NCI-H1105 (cell line): ENCODE results near the gene RIT1.

Experiments used
- DNase-seq: peaks from one replicate; lab custom pipeline; 2025; lab: John Stamatoyannopoulos, UW

The RIT1 gene

DNA sequence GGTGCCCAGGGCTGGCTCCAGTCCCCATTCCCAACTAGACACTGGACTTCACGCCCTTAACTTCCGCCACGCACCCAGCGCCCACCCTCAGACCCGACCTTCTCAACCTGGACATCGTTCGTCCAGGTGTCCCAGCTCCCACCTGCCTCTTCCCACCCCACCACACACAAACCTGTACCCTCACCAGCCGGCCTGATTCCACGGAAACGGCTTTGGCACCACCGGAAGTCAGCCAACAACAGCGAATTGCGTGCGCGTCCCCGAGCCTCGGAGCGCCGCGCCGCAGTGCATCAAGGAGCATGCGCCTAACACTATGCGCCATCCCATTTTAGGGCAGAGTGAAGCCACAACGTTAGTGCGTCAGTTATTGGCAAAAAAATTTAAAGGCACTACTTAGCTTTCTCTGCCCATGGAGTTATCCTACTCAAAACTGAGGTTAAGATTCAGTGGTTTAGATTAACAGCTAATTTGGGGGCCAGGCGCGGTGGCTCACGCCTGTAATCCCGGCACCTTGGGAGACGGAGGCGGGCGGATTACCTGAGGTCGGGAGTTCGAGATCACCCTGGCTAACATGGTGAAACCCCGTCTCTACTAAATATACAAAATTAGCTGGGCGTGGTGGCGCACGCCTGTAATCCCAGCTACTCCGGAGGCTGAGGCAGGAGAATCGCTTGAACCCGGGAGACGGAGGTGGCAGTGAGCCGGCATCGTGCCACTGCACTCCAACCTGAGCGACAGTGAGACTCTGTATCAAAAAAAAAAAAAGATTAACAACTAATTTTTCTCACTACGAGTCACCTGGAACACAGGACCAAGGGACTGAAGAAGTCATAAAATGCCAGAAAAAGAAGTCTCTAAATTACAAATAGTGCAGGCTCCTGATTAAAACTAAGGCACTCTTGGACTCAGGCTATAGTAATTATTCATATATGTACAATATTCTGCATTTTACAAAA is 53.9 kb downstream of the RIT1 start, which contains the start of gene GON4L:
TSS of gene GON4L (minus strand) at position 240 of the 956 bp plus-strand sequence. CDS start 3,434 bp downstream, outside the sequence.
- peak; percentile 93 for DNase-seq

DNA sequence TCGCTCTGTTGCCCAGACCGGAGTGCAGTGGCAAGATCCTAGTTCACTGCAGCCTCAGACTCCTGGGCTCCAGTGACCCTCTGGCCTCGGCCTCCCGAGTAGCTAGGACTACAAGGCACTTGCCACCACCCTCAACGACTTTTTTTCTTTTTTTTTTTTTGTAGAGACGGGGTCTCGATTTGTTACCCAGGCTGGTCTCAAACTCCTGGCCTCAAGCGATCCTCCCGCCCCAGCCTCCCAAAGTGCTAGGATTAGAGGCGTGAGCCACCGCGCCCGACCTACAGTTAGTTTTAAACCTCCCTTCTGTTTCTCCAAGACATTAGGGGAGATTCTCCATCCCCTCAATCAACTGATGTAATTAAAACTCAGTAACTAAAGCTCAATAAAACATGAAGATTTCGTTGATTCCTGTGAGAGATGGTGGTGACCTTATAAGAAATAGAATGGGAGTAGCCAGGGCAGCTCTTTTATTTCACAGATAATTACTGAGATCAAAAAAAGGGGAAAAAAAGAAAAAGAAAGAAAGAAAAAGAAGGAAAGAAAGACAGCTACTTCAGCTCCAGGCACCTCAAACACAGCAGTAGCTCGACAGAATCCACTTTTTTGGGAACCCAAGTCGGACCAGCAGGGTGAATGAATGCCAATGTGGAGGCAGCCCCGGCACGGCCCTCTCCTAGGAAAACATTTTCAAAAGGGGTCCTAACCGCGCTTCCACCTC is 54.7 kb downstream of the RIT1 start:
- DNase-seq = no peak

DNA sequence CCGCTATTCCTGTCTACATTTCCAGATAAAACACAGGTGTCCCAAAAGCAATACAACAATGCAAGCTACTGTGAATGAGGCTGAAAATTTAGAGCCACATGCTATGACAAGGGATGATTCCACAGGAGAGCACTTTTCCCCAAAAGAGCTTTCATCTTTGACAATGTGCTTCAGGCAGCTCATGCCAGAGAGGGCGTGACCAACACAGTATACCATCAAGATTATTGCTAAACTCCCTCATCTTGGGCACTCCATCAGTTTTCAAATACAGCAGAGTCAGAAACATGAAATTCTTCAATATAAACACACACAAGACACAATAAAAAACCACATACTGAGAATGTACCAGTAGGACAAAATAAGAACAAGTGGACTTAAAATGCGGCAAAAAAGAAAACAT is 60.8 kb downstream of the RIT1 start:
- no peak for DNase-seq

DNA sequence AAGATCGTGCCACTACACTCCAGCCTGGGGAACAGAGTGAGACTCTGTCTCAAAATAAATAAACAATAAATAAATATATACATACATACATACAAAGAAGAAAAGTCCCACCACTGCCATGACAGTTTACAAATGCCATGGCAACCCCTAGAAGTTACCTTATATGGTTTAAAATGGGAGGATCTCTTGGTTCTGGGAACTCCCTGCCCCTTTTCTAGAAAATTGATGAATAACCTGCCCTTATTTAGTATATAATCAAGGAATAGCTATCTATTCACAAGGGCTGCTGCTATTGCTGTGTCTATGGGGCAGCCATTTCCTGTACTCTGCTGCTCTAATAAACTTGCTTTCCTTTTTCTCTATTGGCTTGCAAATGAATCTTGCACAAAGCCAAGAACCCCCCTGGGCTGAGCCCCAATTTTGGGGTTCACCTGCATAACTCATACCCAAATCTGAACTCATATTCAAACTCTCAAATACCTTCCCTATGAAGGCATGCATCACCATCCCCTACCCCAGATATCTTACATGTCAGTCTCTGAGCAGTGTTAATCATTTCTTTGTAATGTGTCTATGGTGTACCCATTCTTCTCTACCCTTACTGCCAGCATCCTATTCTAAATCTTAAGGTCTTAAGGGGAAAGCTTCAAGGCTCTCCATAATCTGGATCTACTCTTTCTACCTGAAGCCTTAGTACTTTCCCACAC is 63.2 kb downstream of the RIT1 start:
- no peak for DNase-seq
